Esophagus squamous epithelium (tissue), 5 donors: ENCODE measurements around the gene SLX9. TPM values are rescaled to one million over a fixed set of nuclear protein-coding genes. Genes with fewer than 3 reads are reported as not detected.

Experiments used
- DNase-seq: peaks from one replicate; lab custom pipeline; 2025; lab: John Stamatoyannopoulos, UW
- H3K27ac ChIP-seq, 4 donors: fragments of 200-600 bp; sonication (generic); one replicate each; pipeline ENCODE4 v1.5.1; 2016 to 2019; ENCODE audit warnings: mild to moderate bottlenecking in 1 of 4
- H3K27me3 ChIP-seq, 4 donors: fragments of 200-600 bp; sonication (generic); 1 replicate in 3 of 4; 2 replicates in 1 of 4; pipeline versions ENCODE4 v1.5.1 to v1.6.0; 2017 to 2021; ENCODE audit warnings: antibody characterized with exemption in 1 of 4
- H3K36me3 ChIP-seq, 3 donors: fragments of 200-600 bp; sonication (generic); one replicate each; pipeline ENCODE4 v1.5.1; 2016 to 2019
- H3K4me1 ChIP-seq, 3 donors: fragments of 200-600 bp; sonication (generic); one replicate each; pipeline ENCODE4 v1.5.1; 2017 to 2019
- H3K4me3 ChIP-seq, 4 donors: fragments of 200-600 bp; sonication (generic); 1 replicate in 3 of 4; 2 replicates in 1 of 4; pipeline ENCODE4 v1.5.1; 2016 to 2019; ENCODE audit warnings: mild to moderate bottlenecking in 2 of 4, moderate library complexity in 1 of 4
- H3K9me3 ChIP-seq, 3 donors: fragments of 200-600 bp; sonication (generic); one replicate each; pipeline ENCODE4 v1.5.1; 2016 to 2019
- CTCF ChIP-seq, 6 experiments: fragments of 450-650 bp in 4 of 6; fragments of 200-600 bp in 2 of 6; sonication (generic) in 2 of 6; IDR thresholded peaks; one replicate each; pipeline ENCODE4 v1.5.1; 2016 to 2019; ENCODE audit warnings: antibody characterized with exemption in 6 of 6, mild to moderate bottlenecking in 4 of 6, moderate library complexity in 4 of 6
- POLR2A ChIP-seq, 4 donors: fragments of 450-650 bp; IDR thresholded peaks; one replicate each; pipeline ENCODE4 v1.6.1; 2017; ENCODE audit warnings: antibody characterized with exemption in 4 of 4, mild to moderate bottlenecking in 4 of 4, moderate library complexity in 3 of 4
- WGBS, 2 donors: methylation state at CpG; one replicate each; pipeline ENCODE4 v1.1.5; 2018; 5-methylcytosine and 5-hydroxymethylcytosine counted together
- intact Hi-C: fragments of 100-400 bp; cut with DNase I; formaldehyde crosslinking; loops from one replicate; pipeline ENCODE4 v1.15.0; 2022
- total RNA-seq, 4 donors: library from RNA; depleted of rRNA; stranded (reverse); fragments of >200 nt; gene quantifications; one replicate each; pipeline ENCODE4 v1.1.0, GENCODE V29; 2016
- donor health status: DM: yes; HTN: yes; CAD: no.

SLX9 gene
- total RNA-seq, 4 donors from 2014 or later = 10.2 to 16.1 (median 11.1) TPM

- DNase-seq = no peak
- Histone ChIP-seq H3K9me3 (no peaks in the 10 kb centered on the region), H3K27ac (peak overlapping the region in 2 of 4 donors; percentile 49 to 75), H3K27me3 (peaks cover 0 to 4% (median 0%) of the 10 kb centered on the region in 4 donors), H3K4me1 (peaks cover 6 to 55% (median 26%) of the 10 kb centered on the region in 3 donors), H3K36me3 (no peaks in the 10 kb centered on the region), H3K4me3 (no peak overlapping the region)
- 89% methylated on average over 5 of the region's 13 CpGs; no CpG with 5 or more reads in 1 of the 2 donors for WGBS, 2 donors
- intact Hi-C loops = no loop called here
- no peak for TF ChIP-seq POLR2A (IDR thresholded peaks at IDR 0.05)
- TF ChIP-seq CTCF (IDR thresholded peaks at IDR 0.05) = no peak
Measured at GRCh38 chr21:44992608-44993031, 52.8 kb downstream of the SLX9 start.

GRCh38 chr21:44993321-44994046 is 53.7 kb downstream of the SLX9 start:
- Histone ChIP-seq H3K27me3 (peaks cover 0 to 4% (median 0%) of the 10 kb centered on the region in 4 donors), H3K9me3 (no peaks in the 10 kb centered on the region), H3K4me3 (no peak overlapping the region), H3K4me1 (peaks cover 6 to 55% (median 26%) of the 10 kb centered on the region in 3 donors), H3K27ac (peak overlapping the region in 3 of 4 donors; percentile 70 to 75 (median 75)), H3K36me3 (no peaks in the 10 kb centered on the region)
- WGBS, 2 donors = 64 to 88% methylated on average over 6 to 15 of the region's 20 CpGs
- TF ChIP-seq CTCF (IDR thresholded peaks at IDR 0.05) (no peak), POLR2A (IDR thresholded peaks at IDR 0.05) (no peak)
- intact Hi-C loops = no loop called here
- no peak for DNase-seq

GRCh38 chr21:44994047-44994694 is 54.3 kb downstream of the SLX9 start:
- Histone ChIP-seq H3K4me3 (no peak overlapping the region), H3K36me3 (no peaks in the 10 kb centered on the region), H3K27me3 (peaks cover 0 to 5% (median 0%) of the 10 kb centered on the region in 4 donors), H3K9me3 (no peaks in the 10 kb centered on the region), H3K4me1 (peaks cover 6 to 55% (median 26%) of the 10 kb centered on the region in 3 donors), H3K27ac (peak overlapping the region in 3 of 4 donors; percentile 70 to 75 (median 75))
- no peak for DNase-seq
- TF ChIP-seq CTCF (IDR thresholded peaks at IDR 0.05) = no peak
- TF ChIP-seq POLR2A (IDR thresholded peaks at IDR 0.05) = no peak
- 42 to 64% methylated on average over 9 to 15 of the region's 24 CpGs for WGBS, 2 donors
- intact Hi-C loops = no loop called here

GRCh38 chr21:44994695-44995342 is 55.0 kb downstream of the SLX9 start:
- intact Hi-C loops = no loop called here
- H3K36me3 ChIP-seq = no peaks in the 10 kb centered on the region
- DNase-seq = no peak
- H3K4me3 ChIP-seq = no peak overlapping the region
- 12 to 41% methylated on average over 5 to 10 of the region's 15 CpGs for WGBS, 2 donors
- TF ChIP-seq POLR2A (IDR thresholded peaks at IDR 0.05) (no peak), CTCF (IDR thresholded peaks at IDR 0.05) (no peak)
- peak overlapping the region in 3 of 4 donors; percentile 70 to 75 (median 75) for H3K27ac ChIP-seq
- H3K4me1 ChIP-seq = peaks cover 6 to 57% (median 26%) of the 10 kb centered on the region in 3 donors
- no peaks in the 10 kb centered on the region for H3K9me3 ChIP-seq
- H3K27me3 ChIP-seq = peaks cover 0 to 11% (median 0%) of the 10 kb centered on the region in 4 donors
